ENCODE measurements around the gene ST3GAL4. TPM values are rescaled to one million over a fixed set of nuclear protein-coding genes. Genes with fewer than 3 reads are reported as not detected.

ST3GAL4 gene
- total RNA-seq, 4 donors from 2014 or later: 24.7 to 35.2 (median 28.0) TPM

DNA sequence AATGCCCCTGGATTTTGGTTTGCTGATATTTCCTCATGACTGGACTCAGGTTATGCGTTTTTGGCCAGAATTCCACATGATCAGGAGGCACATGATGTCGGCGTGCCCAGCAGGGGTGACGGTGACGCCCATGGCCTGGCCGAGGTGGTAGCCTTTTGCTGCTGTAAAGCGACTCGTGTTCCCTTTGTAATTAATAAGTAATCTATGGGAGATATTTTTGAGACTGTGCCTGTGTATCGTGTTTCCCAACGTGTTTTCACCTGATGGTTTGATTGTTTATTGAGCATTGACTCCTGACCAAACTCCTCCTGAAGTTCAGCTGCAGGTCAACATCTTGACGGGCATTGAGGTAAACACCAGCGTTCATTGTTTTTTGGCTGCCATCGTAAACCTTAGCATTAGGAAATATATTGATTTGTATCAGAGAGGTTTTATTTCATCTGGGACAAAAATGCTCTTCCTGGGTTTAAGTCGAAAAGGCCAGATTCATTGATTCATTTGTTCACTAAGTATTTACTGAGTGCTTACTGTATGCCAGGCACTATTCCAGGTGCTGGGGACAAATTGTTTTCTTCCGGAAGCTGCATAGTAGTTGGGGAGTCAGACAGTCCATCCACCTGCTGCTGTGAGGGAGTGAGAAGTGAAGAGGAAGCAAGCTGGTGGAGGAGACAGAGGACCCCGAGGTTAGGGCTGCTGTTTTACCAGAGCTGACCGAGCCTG is 28.0 kb upstream of the ST3GAL4 start:
- TF ChIP-seq, protein P1, sequence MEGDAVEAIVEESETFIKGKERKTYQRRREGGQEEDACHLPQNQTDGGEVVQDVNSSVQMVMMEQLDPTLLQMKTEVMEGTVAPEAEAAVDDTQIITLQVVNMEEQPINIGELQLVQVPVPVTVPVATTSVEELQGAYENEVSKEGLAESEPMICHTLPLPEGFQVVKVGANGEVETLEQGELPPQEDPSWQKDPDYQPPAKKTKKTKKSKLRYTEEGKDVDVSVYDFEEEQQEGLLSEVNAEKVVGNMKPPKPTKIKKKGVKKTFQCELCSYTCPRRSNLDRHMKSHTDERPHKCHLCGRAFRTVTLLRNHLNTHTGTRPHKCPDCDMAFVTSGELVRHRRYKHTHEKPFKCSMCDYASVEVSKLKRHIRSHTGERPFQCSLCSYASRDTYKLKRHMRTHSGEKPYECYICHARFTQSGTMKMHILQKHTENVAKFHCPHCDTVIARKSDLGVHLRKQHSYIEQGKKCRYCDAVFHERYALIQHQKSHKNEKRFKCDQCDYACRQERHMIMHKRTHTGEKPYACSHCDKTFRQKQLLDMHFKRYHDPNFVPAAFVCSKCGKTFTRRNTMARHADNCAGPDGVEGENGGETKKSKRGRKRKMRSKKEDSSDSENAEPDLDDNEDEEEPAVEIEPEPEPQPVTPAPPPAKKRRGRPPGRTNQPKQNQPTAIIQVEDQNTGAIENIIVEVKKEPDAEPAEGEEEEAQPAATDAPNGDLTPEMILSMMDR (IDR thresholded peaks at IDR 0.05; ENCODE audit: low read depth): no peak

DNA sequence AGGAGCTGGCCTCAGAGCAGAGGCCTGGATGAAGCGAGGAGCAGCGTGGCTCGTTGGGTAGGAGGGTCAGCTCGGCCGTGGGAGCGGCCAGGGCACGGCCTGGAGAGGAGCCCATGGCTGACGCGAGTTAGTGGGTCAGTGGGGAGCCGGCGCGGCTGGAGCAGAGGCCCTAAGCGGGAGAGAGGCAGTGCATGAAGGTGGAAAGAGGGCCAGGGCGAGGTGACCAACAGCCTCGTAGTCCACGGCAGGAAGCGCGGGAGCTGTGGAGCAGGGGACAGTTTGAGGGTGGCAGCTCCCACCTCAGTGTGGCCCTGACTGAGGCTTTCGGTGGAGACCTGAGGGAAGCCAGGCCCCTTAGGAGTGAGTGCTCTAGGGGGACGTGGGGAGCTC is 27.5 kb upstream of the ST3GAL4 start:
- TF ChIP-seq, protein P1 (IDR thresholded peaks at IDR 0.05; ENCODE audit: low read depth): no peak

DNA sequence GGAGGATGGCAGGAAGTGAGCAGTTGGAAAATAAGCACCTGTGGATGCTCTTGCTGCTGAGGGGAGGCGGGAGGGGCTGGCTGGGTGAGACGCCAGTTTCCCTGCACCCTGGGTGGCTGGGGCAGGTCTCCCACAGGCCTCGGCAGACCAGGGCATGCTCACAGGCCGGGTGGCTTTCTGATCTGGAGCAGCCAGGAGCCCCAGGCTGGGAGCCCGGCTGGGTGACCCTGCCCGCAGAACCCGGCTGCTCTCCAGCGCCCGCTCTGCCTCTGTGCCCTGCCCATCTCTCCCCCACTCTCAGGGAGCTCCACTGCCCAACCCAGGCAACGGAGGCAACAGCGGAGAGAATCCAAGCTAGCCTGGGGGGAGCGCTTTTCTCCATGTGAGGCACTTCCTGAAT is 27.0 kb upstream of the ST3GAL4 start:
- TF ChIP-seq, protein P1 (IDR thresholded peaks at IDR 0.05; ENCODE audit: low read depth): no peak

DNA sequence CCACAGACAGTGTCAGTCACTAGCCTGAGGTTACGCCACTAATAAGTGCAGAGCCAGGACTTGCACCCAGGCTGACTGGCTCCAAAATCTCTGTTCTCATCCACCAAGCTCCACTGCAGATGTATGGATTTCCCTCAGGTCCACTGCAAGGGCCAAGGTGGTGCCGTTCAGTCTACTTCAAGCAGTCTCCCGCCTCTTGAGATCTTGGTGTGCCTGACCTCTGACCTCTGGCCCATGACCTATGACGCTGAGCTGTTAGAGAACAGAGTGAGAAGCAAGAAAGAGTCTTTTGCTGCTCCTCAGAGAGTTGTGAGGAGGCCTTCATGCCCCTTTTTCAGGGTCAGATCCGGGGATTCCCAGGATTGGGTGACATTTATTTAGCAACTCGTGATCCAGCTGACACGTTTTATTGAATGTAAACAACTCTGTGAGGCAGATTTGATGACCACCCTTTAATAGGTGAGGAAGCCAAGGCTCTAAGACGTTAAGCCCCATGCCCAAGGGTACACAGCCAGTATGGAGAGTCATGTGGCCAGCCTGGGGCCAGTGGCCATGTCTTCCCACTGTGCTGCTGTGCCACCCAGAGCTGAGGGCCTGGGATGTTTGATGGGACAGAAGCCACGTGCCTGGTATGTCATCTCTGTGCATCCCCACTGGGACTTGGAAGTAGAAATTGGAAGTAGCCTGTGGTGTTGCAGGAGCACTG is 26.4 kb upstream of the ST3GAL4 start:
- TF ChIP-seq, protein P1 (IDR thresholded peaks at IDR 0.05; ENCODE audit: low read depth): no peak

DNA sequence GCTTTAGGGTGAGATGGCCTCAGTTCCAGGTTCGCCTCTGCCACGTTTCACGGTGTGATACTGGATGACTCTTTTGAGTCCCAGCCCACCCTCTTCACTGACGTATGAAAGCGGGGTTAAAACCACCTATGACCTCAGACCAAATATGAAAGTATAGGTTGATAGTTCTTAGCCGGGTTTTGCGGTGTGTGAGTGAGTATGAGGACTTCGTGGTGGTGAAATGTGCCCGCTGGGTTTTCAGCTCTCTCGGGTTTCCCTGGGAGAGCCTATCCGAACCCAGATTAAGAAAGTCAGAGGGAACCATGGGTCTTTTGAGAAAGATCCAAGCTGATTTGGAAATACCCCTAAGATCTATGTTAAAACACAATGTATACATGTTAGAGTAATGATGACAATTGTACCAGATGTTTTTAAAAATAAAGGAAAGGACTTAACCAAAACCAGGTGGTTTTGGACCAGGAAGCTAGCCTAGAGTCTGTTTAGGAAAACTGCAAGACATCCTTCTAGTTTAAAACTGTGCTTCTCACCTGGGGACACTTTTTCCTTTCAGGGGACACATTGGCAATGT is 25.8 kb upstream of the ST3GAL4 start:
- TF ChIP-seq, protein P1 (IDR thresholded peaks at IDR 0.05; ENCODE audit: low read depth): no peak

DNA sequence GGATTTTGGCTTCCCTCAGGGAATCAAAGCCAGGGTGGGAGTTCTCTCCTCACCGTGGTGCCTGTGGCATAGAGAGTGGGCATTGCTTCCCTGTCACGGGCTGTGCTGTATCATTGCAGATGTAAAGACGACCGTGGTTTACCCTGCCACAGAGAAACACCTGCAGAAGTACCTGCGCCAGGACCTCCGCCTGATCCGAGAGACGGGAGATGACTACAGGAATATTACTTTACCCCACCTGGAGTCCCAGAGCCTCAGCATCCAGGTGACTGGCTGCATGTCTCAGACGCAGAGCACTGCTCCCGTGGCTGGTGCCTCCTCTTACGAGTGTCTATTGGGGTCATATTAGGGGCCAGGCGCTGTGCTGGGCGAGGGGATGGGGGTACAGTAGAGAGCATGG is 24.2 kb upstream of the ST3GAL4 start:
- TF ChIP-seq, protein P1 (IDR thresholded peaks at IDR 0.05; ENCODE audit: low read depth): no peak

DNA sequence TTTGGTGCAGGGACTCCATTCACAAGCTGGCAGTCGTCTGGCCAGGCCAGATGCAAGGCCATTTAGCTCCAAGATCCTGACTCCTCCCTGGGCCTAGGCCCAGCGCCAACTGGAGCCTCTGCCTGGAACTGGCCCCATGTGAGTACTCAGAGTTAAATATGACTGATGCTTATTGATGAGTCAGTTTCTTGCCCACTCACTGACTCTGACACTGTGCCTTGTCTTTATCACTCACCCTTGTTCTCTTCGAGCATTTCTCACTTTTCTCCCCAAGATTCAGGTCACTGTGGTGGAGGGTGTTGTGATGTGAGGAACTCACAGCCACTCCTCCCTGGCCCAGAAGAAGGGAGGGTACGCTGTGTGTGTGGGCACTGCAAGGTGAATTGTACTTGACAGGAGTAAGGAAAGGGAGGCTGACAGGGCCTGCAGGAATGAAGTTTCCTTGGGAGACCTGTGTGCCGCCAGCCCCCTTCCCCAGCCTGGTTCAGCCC is 23.2 kb upstream of the ST3GAL4 start:
- TF ChIP-seq, protein P1 (IDR thresholded peaks at IDR 0.05; ENCODE audit: low read depth): no peak
